MCF 10A (cell line): Measurements from ENCODE around the gene GSX2. TPM values are rescaled to one million over a fixed set of nuclear protein-coding genes. Genes with fewer than 3 reads are reported as not detected.

Experiments
- BruUV-seq: library from RNA; stranded (reverse); fragments of 400-500 nt; replicated peaks from 2 replicates; lab custom pipeline; 2021; lab: Mats Ljungman, UMichigan
- CTCF ChIA-PET: fragments of 300-600 bp; sonication (Branson Sonifier 250); formaldehyde crosslinking; extraction: SDS; loops from one replicate; lab custom pipeline; 2021; ENCODE audit warnings: antibody characterized with exemption, inconsistent platforms; lab: Yijun Ruan, JAX
- POLR2A ChIA-PET: fragments of 300-600, 350-650 bp; sonication (Branson Sonifier 250); formaldehyde crosslinking; extraction: SDS; loops from one replicate; lab custom pipeline; 2020; ENCODE audit warnings: antibody characterized with exemption, inconsistent platforms; lab: Yijun Ruan, JAX
- DNase-seq: peaks from one replicate; pipeline ENCODE4 v3.0.0-alpha.2; 2018; ENCODE audit not compliant: unreplicated experiment
- H3K27ac Mint-ChIP-seq: one replicate; pipeline ENCODE4 v1.8.0; 2022; ENCODE audit warnings: mild to moderate bottlenecking, low read depth, mixed read lengths; ENCODE audit not compliant: unreplicated experiment
- H3K27me3 Mint-ChIP-seq: one replicate; pipeline ENCODE4 v1.8.0; 2022; ENCODE audit warnings: mixed read lengths; ENCODE audit not compliant: insufficient read depth, unreplicated experiment
- H3K36me3 Mint-ChIP-seq: one replicate; pipeline ENCODE4 v1.8.0; 2022; ENCODE audit warnings: mild to moderate bottlenecking, moderate library complexity, mixed read lengths; ENCODE audit not compliant: insufficient read depth, unreplicated experiment
- H3K4me1 Mint-ChIP-seq: one replicate; pipeline ENCODE4 v1.8.0; 2022; ENCODE audit warnings: mixed read lengths; ENCODE audit not compliant: insufficient read depth, unreplicated experiment
- H3K4me3 Mint-ChIP-seq: one replicate; pipeline ENCODE4 v1.8.0; 2022; ENCODE audit warnings: mild to moderate bottlenecking, moderate library complexity, mixed read lengths; ENCODE audit not compliant: unreplicated experiment
- H3K9me3 Mint-ChIP-seq: one replicate; pipeline ENCODE4 v1.8.0; 2022; ENCODE audit warnings: mixed read lengths; ENCODE audit not compliant: unreplicated experiment
- CTCF ChIP-seq: fragments of 200-600 bp; IDR thresholded peaks from one replicate; pipeline ENCODE4 v1.8.0; 2022; ENCODE audit warnings: antibody characterized with exemption, mild to moderate bottlenecking; ENCODE audit not compliant: unreplicated experiment
- intact Hi-C: fragments of 100-400 bp; cut with micrococcal nuclease; formaldehyde crosslinking; loops from 2 replicates; pipeline ENCODE4 v1.14.1; 2022
- total RNA-seq: library from RNA; stranded (reverse); gene quantifications from 2 replicates; pipeline ENCODE4 v1.2.3, GENCODE V29; 2022

The GSX2 gene
- total RNA-seq, 1 experiment from 2014 or later = not detected

- POLR2A ChIA-PET = interaction anchor here (1.2 to 1.3 kb wide), 2 partner anchors 8 to 30 kb away, joined by 3 read pairs; no protein-coding TSS in a partner anchor
- no TSS peak for BruUV-seq
- DNase-seq = no peak
- H3K9me3 Mint-ChIP-seq = peaks cover 7% of the 10 kb centered on the region
- H3K4me3 Mint-ChIP-seq = no peak overlapping the region
- peaks cover 6% of the 10 kb centered on the region for H3K36me3 Mint-ChIP-seq
- TF ChIP-seq CTCF = no peak
- intact Hi-C loops = no loop called here
- CTCF ChIA-PET = interaction anchor here (0.6 to 0.9 kb wide), 2 partner anchors 11 to 118 kb away, joined by 3 to 4 read pairs; no protein-coding TSS in a partner anchor
- no peak overlapping the region for H3K27ac Mint-ChIP-seq
- H3K4me1 Mint-ChIP-seq = peaks cover 55% of the 10 kb centered on the region
- no peaks in the 10 kb centered on the region for H3K27me3 Mint-ChIP-seq
Measured at GRCh38 chr4:54055494-54055893, 44.5 kb upstream of the GSX2 start.

GRCh38 chr4:54056360-54056759 lies 43.6 kb upstream of the GSX2 start:
- ChIA-PET POLR2A (interaction anchor here (0.6 to 1.3 kb wide), 4 partner anchors 8 to 1328 kb away, joined by 3 read pairs; partner anchors contain the start of gene CHIC2), CTCF (interaction anchor here (0.6 to 1.7 kb wide), 3 partner anchors 79 to 860 kb away, joined by 3 to 12 read pairs (median 3); no protein-coding TSS in a partner anchor)
- H3K4me1 Mint-ChIP-seq = peaks cover 53% of the 10 kb centered on the region
- intact Hi-C loops = no loop called here
- no peak overlapping the region for H3K27ac Mint-ChIP-seq
- peaks cover 7% of the 10 kb centered on the region for H3K9me3 Mint-ChIP-seq
- H3K4me3 Mint-ChIP-seq = no peak overlapping the region
- H3K36me3 Mint-ChIP-seq = peaks cover 6% of the 10 kb centered on the region
- TF ChIP-seq CTCF = no peak
- no peak for DNase-seq
- no TSS peak for BruUV-seq
- H3K27me3 Mint-ChIP-seq = no peaks in the 10 kb centered on the region

- peaks cover 51% of the 10 kb centered on the region for H3K4me1 Mint-ChIP-seq
Measured at GRCh38 chr4:54058171-54058570, 41.8 kb upstream of the GSX2 start.

More at GRCh38 chr4:54058171-54058570, 41.8 kb upstream of the GSX2 start:
- H3K9me3 Mint-ChIP-seq = peaks cover 7% of the 10 kb centered on the region
- CTCF ChIA-PET = interaction anchor here (1.1 to 2.1 kb wide), 4 partner anchors 22 to 150 kb away, joined by 3 to 15 read pairs (median 3); no protein-coding TSS in a partner anchor
- DNase-seq = no peak
- POLR2A ChIA-PET = interaction anchor here (0.9 to 1.2 kb wide), 3 partner anchors 8 to 122 kb away, joined by 3 to 4 read pairs (median 3); no protein-coding TSS in a partner anchor
- peaks cover 6% of the 10 kb centered on the region for H3K36me3 Mint-ChIP-seq
- intact Hi-C loops = no loop called here
- H3K27me3 Mint-ChIP-seq = no peaks in the 10 kb centered on the region
- no peak overlapping the region for H3K27ac Mint-ChIP-seq
- TF ChIP-seq CTCF = no peak
- H3K4me3 Mint-ChIP-seq = no peak overlapping the region
- BruUV-seq = no TSS peak
